HCT116 (cell line): ENCODE results near the gene HYOU1. TPM values are rescaled to one million over a fixed set of nuclear protein-coding genes. Genes with fewer than 3 reads are reported as not detected.
A peak's percentile ranks its signal among the peaks of the same experiment; 100 is the strongest.

Experiments used
- ATAC-seq: fragments of 200-7000 bp; cut with Tn5 transposase; 2 replicates; pipeline ENCODE4 v1.9.1; 2020; ENCODE audit warnings: mild to moderate bottlenecking, moderate library complexity
- BruUV-seq: library from RNA; stranded (reverse); fragments of 400-500 nt; replicated peaks from 2 replicates; lab custom pipeline; 2021; lab: Mats Ljungman, UMichigan
- CTCF ChIA-PET: fragments of 300-600 bp; sonication (Branson Sonifier 250); formaldehyde crosslinking; loops from one replicate; lab custom pipeline; 2021; ENCODE audit warnings: antibody characterized with exemption; lab: Charles Lee
- POLR2A ChIA-PET: fragments of 300-600, 350-600 bp; sonication (Branson Sonifier 250); formaldehyde crosslinking; loops from one replicate; lab custom pipeline; 2021; ENCODE audit warnings: antibody characterized with exemption; lab: Charles Lee
- RAD21 ChIA-PET, 2 experiments: fragments of 300-600 bp; sonication (Branson Sonifier 250); formaldehyde crosslinking; loops; one replicate each; lab custom pipeline; 2023; ENCODE audit warnings: low total read pairs in 2 of 2; ENCODE audit not compliant: uncharacterized antibody in 2 of 2, unreplicated experiment in 2 of 2, low non-redundant PET in 1 of 2; lab: Charles Lee
- DNase-seq: peaks from one replicate; pipeline ENCODE4 v3.0.0-alpha.2; 2010; ENCODE audit warnings: low read depth, low spot score
- H2AFZ ChIP-seq: fragments of 200-600 bp; shearing (Covaris generic), sonication (generic); 2 replicates; pipeline ENCODE4 v1.6.1; 2017; ENCODE audit warnings: low read depth, mixed run types, mixed read lengths, antibody characterized with exemption, low read length; ENCODE audit not compliant: poor library complexity, severe bottlenecking
- H3K27ac ChIP-seq: 2 replicates; pipeline ENCODE4 v1.5.1; 2012; ENCODE audit warnings: low read depth, low read length
- H3K27me3 ChIP-seq: fragments of 200-600 bp; sonication (generic); 2 replicates; pipeline ENCODE4 v1.6.1; 2016; ENCODE audit warnings: mixed run types, low read length, mixed read lengths; ENCODE audit not compliant: insufficient read depth
- H3K36me3 ChIP-seq, 2 experiments: fragments of 200-500 bp in 1 of 2; fragments of 200-600 bp in 1 of 2; sonication (Bioruptor generic) in 1 of 2; sonication (generic) in 1 of 2; 2 replicates each; pipeline versions ENCODE4 v1.5.1 to v1.6.1; 2014 to 2016; ENCODE audit warnings: low read length in 2 of 2, inconsistent platforms in 1 of 2, mixed read lengths in 1 of 2, mixed run types in 1 of 2; ENCODE audit not compliant: insufficient read depth in 2 of 2, control insufficient read depth in 1 of 2
- H3K4me1 ChIP-seq, 2 experiments: fragments of 200-600 bp in 1 of 2; sonication (generic) in 1 of 2; 2 replicates each; pipeline versions ENCODE4 v1.5.1 to v1.6.1; 2012 to 2017; ENCODE audit warnings: low read length in 2 of 2, inconsistent platforms in 1 of 2, mild to moderate bottlenecking in 1 of 2, mixed read lengths in 1 of 2, mixed run types in 1 of 2, moderate library complexity in 1 of 2; ENCODE audit not compliant: insufficient read depth in 2 of 2, control insufficient read depth in 1 of 2
- H3K4me2 ChIP-seq: fragments of 200-600 bp; sonication (generic); 2 replicates; pipeline ENCODE4 v1.6.1; 2017; ENCODE audit warnings: mixed run types, low read length, mixed read lengths
- H3K4me3 ChIP-seq, 2 experiments: fragments of 200-600 bp in 1 of 2; sonication (generic) in 1 of 2; replicated peaks in 1 of 2; 2 replicates each; pipeline ENCODE4 v1.5.1; 2011 to 2016; ENCODE audit warnings: low read length in 2 of 2, control low read depth in 1 of 2, low read depth in 1 of 2, mild to moderate bottlenecking in 1 of 2, mixed read lengths in 1 of 2, mixed run types in 1 of 2
- H3K79me2 ChIP-seq: fragments of 200-600 bp; sonication (generic); 2 replicates; pipeline ENCODE4 v1.6.1; 2017; ENCODE audit warnings: mild to moderate bottlenecking, mixed run types, low read length, moderate library complexity, mixed read lengths; ENCODE audit not compliant: insufficient read depth
- H3K9ac ChIP-seq: fragments of 200-600 bp; sonication (generic); 2 replicates; pipeline ENCODE4 v1.6.1; 2016; ENCODE audit warnings: low read length, mixed read lengths
- H3K9me2 ChIP-seq: fragments of 200-600 bp; sonication (generic), shearing (Covaris generic); 2 replicates; pipeline ENCODE4 v1.6.1; 2017; ENCODE audit warnings: mixed run types, mild to moderate bottlenecking, moderate library complexity; ENCODE audit not compliant: insufficient read depth
- H3K9me3 ChIP-seq, 2 experiments: fragments of 200-500 bp in 1 of 2; fragments of 200-600 bp in 1 of 2; sonication (Bioruptor generic) in 1 of 2; sonication (generic) in 1 of 2; 2 replicates each; pipeline ENCODE4 v1.6.1; 2014 to 2017; ENCODE audit warnings: low read length in 2 of 2, mixed read lengths in 2 of 2, inconsistent platforms in 1 of 2, low read depth in 1 of 2, mild to moderate bottlenecking in 1 of 2, mixed run types in 1 of 2, moderate library complexity in 1 of 2; ENCODE audit not compliant: control insufficient read depth in 1 of 2, insufficient read depth in 1 of 2
- H4K20me1 ChIP-seq: fragments of 200-600 bp; sonication (generic), shearing (Covaris generic); 2 replicates; pipeline ENCODE4 v1.6.1; 2017; ENCODE audit warnings: mixed run types, mild to moderate bottlenecking, moderate library complexity; ENCODE audit not compliant: insufficient read depth
- ELF1 ChIP-seq: IDR thresholded peaks from 2 replicates; pipeline ENCODE4 v1.6.1; 2012; ENCODE audit warnings: low read depth, borderline replicate concordance
- EZH2 ChIP-seq: fragments of 200-600 bp; sonication (generic); IDR thresholded peaks from 2 replicates; pipeline ENCODE4 v1.6.1; 2017; ENCODE audit warnings: antibody characterized with exemption, mixed run types
- FOSL1 ChIP-seq: IDR thresholded peaks from 2 replicates; pipeline ENCODE4 v1.6.1; 2012; ENCODE audit warnings: low read depth
- POLR2A ChIP-seq: IDR thresholded peaks from 2 replicates; pipeline ENCODE4 v1.7.0; 2011; ENCODE audit warnings: borderline replicate concordance; ENCODE audit not compliant: insufficient read depth, insufficient read length; ENCODE audit errors: extremely low read depth
- POLR2AphosphoS5 ChIP-seq: IDR thresholded peaks from 2 replicates; pipeline ENCODE4 v1.6.1; 2011; ENCODE audit warnings: mild to moderate bottlenecking, low read depth, low read length, moderate library complexity
- RAD21 ChIP-seq: IDR thresholded peaks from 2 replicates; pipeline ENCODE4 v1.6.1; 2012; ENCODE audit warnings: low read depth, mild to moderate bottlenecking
- SP1 ChIP-seq: IDR thresholded peaks from 2 replicates; pipeline ENCODE4 v1.6.1; 2012; ENCODE audit warnings: low read depth
- TCF7L2 ChIP-seq: IDR thresholded peaks from 2 replicates; pipeline ENCODE4 v1.7.0; 2011; ENCODE audit warnings: borderline replicate concordance, inconsistent platforms; ENCODE audit not compliant: insufficient read depth, insufficient read length; ENCODE audit errors: extremely low read depth
- intact Hi-C: fragments of 100-400 bp; cut with micrococcal nuclease; formaldehyde crosslinking; loops from 2 replicates; pipeline ENCODE4 v1.10.0; 2022
- total RNA-seq: library from RNA; stranded (reverse); gene quantifications from one replicate; pipeline ENCODE4 v1.2.1, GENCODE V29; 2021; ENCODE audit not compliant: unreplicated experiment
- TF ChIP-seq, protein P1 (sequence below): IDR thresholded peaks from 2 replicates; pipeline ENCODE4 v1.6.1; 2012; ENCODE audit warnings: low read depth
- TF ChIP-seq, protein P2 (sequence below): IDR thresholded peaks from 2 replicates; pipeline ENCODE4 v1.6.1; 2012
- TF ChIP-seq, protein P3 (sequence below), 3 experiments: fragments of 200-600 bp in 1 of 3; sonication (generic) in 1 of 3; IDR thresholded peaks in 2 of 3; conservative IDR thresholded peaks in 1 of 3; 2 replicates each; pipeline ENCODE4 v1.5.1; 2012 to 2017; ENCODE audit warnings: low read depth in 2 of 3, low read length in 2 of 3, antibody characterized with exemption in 1 of 3, borderline replicate concordance in 1 of 3, control low read depth in 1 of 3, mild to moderate bottlenecking in 1 of 3, mixed read lengths in 1 of 3, mixed run types in 1 of 3, moderate library complexity in 1 of 3; ENCODE audit not compliant: insufficient read depth in 1 of 3
- TF ChIP-seq, protein P4 (sequence below): IDR thresholded peaks from 2 replicates; pipeline ENCODE4 v1.6.1; 2012

The HYOU1 gene
- total RNA-seq, 1 experiment from 2014 or later, result 181 TPM

DNA sequence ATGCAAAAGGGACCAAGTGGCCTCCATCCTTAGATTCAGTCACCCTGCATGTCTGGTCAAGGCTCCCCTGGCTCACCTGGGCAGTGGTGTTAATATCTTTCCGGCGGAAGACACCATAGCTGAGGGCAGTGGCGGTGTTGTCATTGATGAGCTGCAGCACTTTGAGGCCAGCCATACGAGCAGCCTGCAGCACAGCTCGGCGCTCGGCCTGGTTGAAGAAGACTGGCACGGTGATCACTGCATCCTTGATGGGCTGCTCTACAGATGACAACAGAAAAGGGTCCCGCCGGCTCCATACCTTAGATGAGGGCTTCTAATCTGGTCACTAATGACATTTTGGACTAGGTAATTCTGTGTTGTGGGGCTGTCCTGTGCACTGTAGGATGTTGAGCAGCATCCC, 2.6 kb downstream of the HYOU1 start (continued):
- TF ChIP-seq, protein P1, sequence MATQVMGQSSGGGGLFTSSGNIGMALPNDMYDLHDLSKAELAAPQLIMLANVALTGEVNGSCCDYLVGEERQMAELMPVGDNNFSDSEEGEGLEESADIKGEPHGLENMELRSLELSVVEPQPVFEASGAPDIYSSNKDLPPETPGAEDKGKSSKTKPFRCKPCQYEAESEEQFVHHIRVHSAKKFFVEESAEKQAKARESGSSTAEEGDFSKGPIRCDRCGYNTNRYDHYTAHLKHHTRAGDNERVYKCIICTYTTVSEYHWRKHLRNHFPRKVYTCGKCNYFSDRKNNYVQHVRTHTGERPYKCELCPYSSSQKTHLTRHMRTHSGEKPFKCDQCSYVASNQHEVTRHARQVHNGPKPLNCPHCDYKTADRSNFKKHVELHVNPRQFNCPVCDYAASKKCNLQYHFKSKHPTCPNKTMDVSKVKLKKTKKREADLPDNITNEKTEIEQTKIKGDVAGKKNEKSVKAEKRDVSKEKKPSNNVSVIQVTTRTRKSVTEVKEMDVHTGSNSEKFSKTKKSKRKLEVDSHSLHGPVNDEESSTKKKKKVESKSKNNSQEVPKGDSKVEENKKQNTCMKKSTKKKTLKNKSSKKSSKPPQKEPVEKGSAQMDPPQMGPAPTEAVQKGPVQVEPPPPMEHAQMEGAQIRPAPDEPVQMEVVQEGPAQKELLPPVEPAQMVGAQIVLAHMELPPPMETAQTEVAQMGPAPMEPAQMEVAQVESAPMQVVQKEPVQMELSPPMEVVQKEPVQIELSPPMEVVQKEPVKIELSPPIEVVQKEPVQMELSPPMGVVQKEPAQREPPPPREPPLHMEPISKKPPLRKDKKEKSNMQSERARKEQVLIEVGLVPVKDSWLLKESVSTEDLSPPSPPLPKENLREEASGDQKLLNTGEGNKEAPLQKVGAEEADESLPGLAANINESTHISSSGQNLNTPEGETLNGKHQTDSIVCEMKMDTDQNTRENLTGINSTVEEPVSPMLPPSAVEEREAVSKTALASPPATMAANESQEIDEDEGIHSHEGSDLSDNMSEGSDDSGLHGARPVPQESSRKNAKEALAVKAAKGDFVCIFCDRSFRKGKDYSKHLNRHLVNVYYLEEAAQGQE, result no peak

DNA sequence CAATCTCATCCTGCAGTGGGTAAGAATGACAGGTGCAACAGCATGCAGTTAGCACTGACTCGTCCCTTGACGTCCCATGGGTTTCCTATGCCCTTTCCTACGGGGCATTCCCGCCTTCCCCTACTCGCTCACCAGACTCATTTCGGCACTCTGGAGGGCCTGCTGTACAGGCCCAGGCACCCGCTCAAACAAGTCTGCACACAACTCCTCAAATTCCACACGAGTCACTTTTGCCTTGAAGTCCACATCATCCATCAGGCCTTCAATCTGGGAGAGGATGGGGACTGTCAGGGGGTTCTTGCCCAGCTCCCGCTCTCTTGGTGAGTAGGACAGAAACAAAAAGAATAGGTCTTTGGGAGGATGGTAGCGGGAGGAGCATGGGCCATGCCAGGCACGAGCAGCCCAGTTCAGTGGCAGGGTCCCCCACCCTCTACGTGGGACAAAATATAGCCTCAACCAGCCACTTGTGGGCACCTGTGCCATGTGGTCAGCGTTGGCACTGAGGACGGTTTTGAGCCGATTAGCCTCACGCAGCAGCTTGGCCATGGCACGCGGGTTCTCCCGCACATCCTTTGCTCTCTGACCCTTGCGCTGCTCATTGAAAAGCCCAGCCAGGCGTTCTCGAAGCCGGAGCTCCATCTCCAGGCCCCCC, 4.7 kb downstream of the HYOU1 start:
- Histone ChIP-seq H3K4me3 (no peak overlapping the region), H3K9ac (no peak overlapping the region), H2AFZ (no peak overlapping the region)
- CTCF ChIA-PET, result no interaction called here
- POLR2A ChIA-PET, result no interaction called here
- TF ChIP-seq TCF7L2, result no peak
- TF ChIP-seq POLR2AphosphoS5, result no peak
- no peak for TF ChIP-seq FOSL1
- no peak for TF ChIP-seq ELF1
- no peak for TF ChIP-seq EZH2
- TF ChIP-seq, protein P2, sequence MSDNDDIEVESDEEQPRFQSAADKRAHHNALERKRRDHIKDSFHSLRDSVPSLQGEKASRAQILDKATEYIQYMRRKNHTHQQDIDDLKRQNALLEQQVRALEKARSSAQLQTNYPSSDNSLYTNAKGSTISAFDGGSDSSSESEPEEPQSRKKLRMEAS, result no peak
- TF ChIP-seq SP1, result no peak
- TF ChIP-seq, protein P3, sequence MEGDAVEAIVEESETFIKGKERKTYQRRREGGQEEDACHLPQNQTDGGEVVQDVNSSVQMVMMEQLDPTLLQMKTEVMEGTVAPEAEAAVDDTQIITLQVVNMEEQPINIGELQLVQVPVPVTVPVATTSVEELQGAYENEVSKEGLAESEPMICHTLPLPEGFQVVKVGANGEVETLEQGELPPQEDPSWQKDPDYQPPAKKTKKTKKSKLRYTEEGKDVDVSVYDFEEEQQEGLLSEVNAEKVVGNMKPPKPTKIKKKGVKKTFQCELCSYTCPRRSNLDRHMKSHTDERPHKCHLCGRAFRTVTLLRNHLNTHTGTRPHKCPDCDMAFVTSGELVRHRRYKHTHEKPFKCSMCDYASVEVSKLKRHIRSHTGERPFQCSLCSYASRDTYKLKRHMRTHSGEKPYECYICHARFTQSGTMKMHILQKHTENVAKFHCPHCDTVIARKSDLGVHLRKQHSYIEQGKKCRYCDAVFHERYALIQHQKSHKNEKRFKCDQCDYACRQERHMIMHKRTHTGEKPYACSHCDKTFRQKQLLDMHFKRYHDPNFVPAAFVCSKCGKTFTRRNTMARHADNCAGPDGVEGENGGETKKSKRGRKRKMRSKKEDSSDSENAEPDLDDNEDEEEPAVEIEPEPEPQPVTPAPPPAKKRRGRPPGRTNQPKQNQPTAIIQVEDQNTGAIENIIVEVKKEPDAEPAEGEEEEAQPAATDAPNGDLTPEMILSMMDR (IDR thresholded peaks at IDR 0.05 in 2 of 3, conservative IDR thresholded peaks at IDR 0.05 in 1 of 3; ENCODE audit: borderline replicate concordance in 1 of 3, insufficient read depth in 1 of 3, low read depth in 2 of 3, low read length in 2 of 3), result no peak
- TF ChIP-seq, protein P4, sequence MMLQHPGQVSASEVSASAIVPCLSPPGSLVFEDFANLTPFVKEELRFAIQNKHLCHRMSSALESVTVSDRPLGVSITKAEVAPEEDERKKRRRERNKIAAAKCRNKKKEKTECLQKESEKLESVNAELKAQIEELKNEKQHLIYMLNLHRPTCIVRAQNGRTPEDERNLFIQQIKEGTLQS, result no peak
- no peak for TF ChIP-seq RAD21
- no peak for TF ChIP-seq POLR2A
- TF ChIP-seq, all 23 proteins: peak for 0
- ATAC-seq, result no peak
- Histone ChIP-seq H4K20me1 (no peaks in the 10 kb centered on the region), H3K27ac (no peak overlapping the region; the same call in 1 of the 2 replicates), H3K36me3 (peaks cover 54 to 60% of the 10 kb centered on the region in 2 experiments; a peak in 3 of 4 replicates), H3K4me1 (peaks cover 0 to 9% of the 10 kb centered on the region in 2 experiments; a peak in 3 of 4 replicates), H3K9me2 (no peaks in the 10 kb centered on the region), H3K27me3 (no peaks in the 10 kb centered on the region), H3K79me2 (peaks cover 19% of the 10 kb centered on the region), H3K9me3 (no peaks in the 10 kb centered on the region), H3K4me2 (no peak overlapping the region)
- intact Hi-C loops, result no loop called here
- RAD21 ChIA-PET, result no interaction called here
- no peak for DNase-seq
- BruUV-seq, result TSS peak; percentile 0
